ENCODE results near the gene SSX2B.
"Not testable (repeated sequence)": the region's sequence is repeated elsewhere in the genome, so short reads cannot be mapped to it uniquely, and the experiment has no call there.

SSX2B gene

GRCh38 chrX:52750952-52751351, at the start of gene SSX2B:
SSX2B (plus strand) TSS chrX:52751252; CDS start chrX:52752681, 1,429 bp downstream.
- DNase-seq (ENCODE audit: low spot score) = not testable (repeated sequence)

- DNase-seq (ENCODE audit: low spot score) = not testable (repeated sequence)
These were observed 44.0 kb upstream of the SSX2B start, which contains the start of gene SSX2 for GRCh38 chrX:52707078-52707477. SSX2 (minus strand) TSS chrX:52707178; CDS start chrX:52705749, 1,429 bp downstream.

- not testable (repeated sequence) for DNase-seq (ENCODE audit: low spot score)
These were observed 14.9 kb downstream of the SSX2B start for GRCh38 chrX:52765983-52766382.

- not testable (repeated sequence) for DNase-seq (ENCODE audit: low spot score)
These were observed 22.5 kb downstream of the SSX2B start for GRCh38 chrX:52773504-52773903.

GRCh38 chrX:52797327-52797726, 46.3 kb downstream of the SSX2B start, which contains the start of gene SPANXN5:
SPANXN5 (minus strand) TSS chrX:52797427; CDS start chrX:52797348, 79 bp downstream.
- peak; percentile 42 for DNase-seq (ENCODE audit: low spot score)

GRCh38 chrX:52804876-52805275, 53.8 kb downstream of the SSX2B start:
- peak; percentile 47 for DNase-seq (ENCODE audit: low spot score)

Data from kidney tubule cell (primary cell).